HEK293 (cell line): ENCODE data around the gene CPA4.

Experiments used
- CTCF ChIP-seq: fragments of 450-650 bp; formaldehyde crosslinking; IDR thresholded peaks from 2 replicates; pipeline ENCODE4 v1.5.1; 2016; ENCODE audit warnings: missing biosample characterization, missing genetic modification characterization
- EGR2 ChIP-seq: fragments of 450-650 bp; formaldehyde crosslinking; IDR thresholded peaks from 2 replicates; pipeline ENCODE4 v1.5.1; 2016; ENCODE audit warnings: low read depth, missing biosample characterization, missing genetic modification characterization
- KLF10 ChIP-seq: fragments of 450-650 bp; IDR thresholded peaks from 2 replicates; pipeline ENCODE4 v1.5.1; 2018; ENCODE audit warnings: missing biosample characterization, mild to moderate bottlenecking, missing genetic modification characterization
- TCF7L2 ChIP-seq: IDR thresholded peaks from 2 replicates; pipeline ENCODE4 v1.6.1; 2011; ENCODE audit warnings: low read depth, mild to moderate bottlenecking, inconsistent platforms, low read length, moderate library complexity, borderline replicate concordance
- ZNF157 ChIP-seq: fragments of 450-650 bp; formaldehyde crosslinking; IDR thresholded peaks from 2 replicates; pipeline ENCODE4 v1.5.1; 2016; ENCODE audit warnings: missing biosample characterization, missing genetic modification characterization
- ZNF19 ChIP-seq: fragments of 450-650 bp; formaldehyde crosslinking; IDR thresholded peaks from 2 replicates; pipeline ENCODE4; 2016; ENCODE audit warnings: missing biosample characterization, missing genetic modification characterization, low read depth
- ZNF248 ChIP-seq: fragments of 450-650 bp; formaldehyde crosslinking; IDR thresholded peaks from 2 replicates; pipeline ENCODE4 v1.5.1; 2017; ENCODE audit warnings: missing biosample characterization, missing genetic modification characterization

GRCh38 chr7:130369110-130369711, 76.2 kb downstream of the CPA4 start:
- TF ChIP-seq CTCF (no peak), EGR2 (tag by site-specific recombination) (no peak), ZNF19 (tag by site-specific recombination) (no peak), ZNF157 (no peak), KLF10 (tag by site-specific recombination) (no peak), ZNF248 (no peak), TCF7L2 (no peak)
